HFF-Myc (cell line): Measurements from ENCODE around the gene ARHGAP33.
"Not testable (repeated sequence)": the region's sequence is repeated elsewhere in the genome, so short reads cannot be mapped to it uniquely, and the experiment has no call there.

ENCODE experiments used
- DNase-seq: peaks from one replicate; pipeline ENCODE4 v3.0.0-alpha.2; 2011; ENCODE audit warnings: low read depth; ENCODE audit errors: extremely low read depth
- H3K4me3 ChIP-seq: replicated peaks from 2 replicates; pipeline ENCODE4 v1.5.1; 2011; ENCODE audit warnings: low read depth, mild to moderate bottlenecking, control low read depth, low read length
- TF ChIP-seq, protein P1 (sequence below): IDR thresholded peaks from 2 replicates; pipeline ENCODE4 v1.5.1; 2012; ENCODE audit warnings: mild to moderate bottlenecking, low read depth, low read length, control low read depth; ENCODE audit errors: missing control alignments

ARHGAP33 gene

DNA sequence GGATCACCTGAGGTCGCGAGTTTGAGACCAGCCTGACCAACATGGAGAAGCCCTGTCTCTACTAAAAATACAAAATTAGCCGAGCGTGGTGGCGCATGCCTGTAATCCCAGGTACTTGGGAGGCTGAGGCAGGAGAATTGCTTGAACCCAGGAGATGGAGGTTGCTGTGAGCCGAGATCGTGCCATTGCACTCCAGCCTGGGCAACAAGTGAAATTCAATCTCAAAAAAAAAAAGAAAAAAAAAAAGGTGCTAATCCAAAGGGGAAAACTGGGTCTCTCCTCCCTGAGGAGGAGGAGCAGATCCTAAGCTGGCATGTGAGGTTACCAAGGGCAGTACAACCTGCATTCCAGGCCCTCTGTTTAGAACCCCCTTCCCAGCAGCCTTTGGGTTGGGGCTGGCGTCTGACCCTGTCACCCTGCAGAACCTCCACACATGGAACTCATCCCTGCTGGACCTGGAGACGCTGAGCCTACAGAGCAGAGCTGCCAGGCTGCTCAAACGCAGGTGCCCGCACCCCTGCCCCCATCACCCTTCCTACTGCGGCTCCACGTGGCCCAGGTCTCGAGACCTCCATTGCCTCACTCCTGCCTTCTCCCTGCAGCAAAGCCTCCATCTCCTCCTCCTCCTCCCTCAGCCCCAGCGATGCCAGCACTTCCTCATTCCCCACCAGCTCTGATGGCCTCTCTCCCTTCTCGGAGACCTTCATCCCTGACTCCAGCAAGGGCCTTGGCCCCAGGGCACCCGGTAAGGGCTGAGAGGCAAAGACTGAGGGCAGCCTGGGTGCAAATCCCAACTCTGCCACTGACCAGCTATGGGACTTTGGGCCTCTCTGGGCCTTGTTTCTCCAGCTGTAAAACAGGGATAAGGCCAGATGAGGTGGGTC, 10.7 kb upstream of the ARHGAP33 start:
- H3K4me3 ChIP-seq, result no peak overlapping the region
- TF ChIP-seq, protein P1, sequence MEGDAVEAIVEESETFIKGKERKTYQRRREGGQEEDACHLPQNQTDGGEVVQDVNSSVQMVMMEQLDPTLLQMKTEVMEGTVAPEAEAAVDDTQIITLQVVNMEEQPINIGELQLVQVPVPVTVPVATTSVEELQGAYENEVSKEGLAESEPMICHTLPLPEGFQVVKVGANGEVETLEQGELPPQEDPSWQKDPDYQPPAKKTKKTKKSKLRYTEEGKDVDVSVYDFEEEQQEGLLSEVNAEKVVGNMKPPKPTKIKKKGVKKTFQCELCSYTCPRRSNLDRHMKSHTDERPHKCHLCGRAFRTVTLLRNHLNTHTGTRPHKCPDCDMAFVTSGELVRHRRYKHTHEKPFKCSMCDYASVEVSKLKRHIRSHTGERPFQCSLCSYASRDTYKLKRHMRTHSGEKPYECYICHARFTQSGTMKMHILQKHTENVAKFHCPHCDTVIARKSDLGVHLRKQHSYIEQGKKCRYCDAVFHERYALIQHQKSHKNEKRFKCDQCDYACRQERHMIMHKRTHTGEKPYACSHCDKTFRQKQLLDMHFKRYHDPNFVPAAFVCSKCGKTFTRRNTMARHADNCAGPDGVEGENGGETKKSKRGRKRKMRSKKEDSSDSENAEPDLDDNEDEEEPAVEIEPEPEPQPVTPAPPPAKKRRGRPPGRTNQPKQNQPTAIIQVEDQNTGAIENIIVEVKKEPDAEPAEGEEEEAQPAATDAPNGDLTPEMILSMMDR, result no peak
- no peak for DNase-seq

DNA sequence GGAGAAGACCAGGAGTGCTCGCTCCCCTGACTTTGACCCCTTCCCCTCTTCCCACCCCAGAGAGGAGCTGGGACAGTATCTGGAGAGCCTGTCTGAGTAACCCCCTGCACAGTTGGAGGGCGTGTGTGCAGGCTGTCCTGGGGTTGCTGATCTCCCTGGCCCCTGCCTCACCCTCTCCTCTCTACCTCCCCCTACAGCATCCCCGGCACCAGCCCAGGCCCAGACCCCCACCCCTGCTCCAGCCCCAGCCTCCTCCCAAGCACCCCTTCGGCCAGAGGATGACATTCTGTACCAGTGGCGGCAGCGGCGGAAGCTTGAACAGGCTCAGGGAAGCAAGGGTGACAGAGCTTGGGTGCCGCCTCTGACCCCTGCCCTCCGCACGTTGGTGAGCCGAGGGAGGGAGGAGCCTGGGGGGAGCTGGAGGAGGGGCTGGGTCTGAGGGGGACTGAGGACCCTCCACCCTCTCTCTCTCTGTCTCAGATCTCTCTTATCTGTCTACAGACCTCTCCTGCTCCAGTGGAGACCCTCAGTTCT, 8.7 kb upstream of the ARHGAP33 start:
- no peak overlapping the region for H3K4me3 ChIP-seq
- TF ChIP-seq, protein P1, result no peak
- DNase-seq, result no peak

DNA sequence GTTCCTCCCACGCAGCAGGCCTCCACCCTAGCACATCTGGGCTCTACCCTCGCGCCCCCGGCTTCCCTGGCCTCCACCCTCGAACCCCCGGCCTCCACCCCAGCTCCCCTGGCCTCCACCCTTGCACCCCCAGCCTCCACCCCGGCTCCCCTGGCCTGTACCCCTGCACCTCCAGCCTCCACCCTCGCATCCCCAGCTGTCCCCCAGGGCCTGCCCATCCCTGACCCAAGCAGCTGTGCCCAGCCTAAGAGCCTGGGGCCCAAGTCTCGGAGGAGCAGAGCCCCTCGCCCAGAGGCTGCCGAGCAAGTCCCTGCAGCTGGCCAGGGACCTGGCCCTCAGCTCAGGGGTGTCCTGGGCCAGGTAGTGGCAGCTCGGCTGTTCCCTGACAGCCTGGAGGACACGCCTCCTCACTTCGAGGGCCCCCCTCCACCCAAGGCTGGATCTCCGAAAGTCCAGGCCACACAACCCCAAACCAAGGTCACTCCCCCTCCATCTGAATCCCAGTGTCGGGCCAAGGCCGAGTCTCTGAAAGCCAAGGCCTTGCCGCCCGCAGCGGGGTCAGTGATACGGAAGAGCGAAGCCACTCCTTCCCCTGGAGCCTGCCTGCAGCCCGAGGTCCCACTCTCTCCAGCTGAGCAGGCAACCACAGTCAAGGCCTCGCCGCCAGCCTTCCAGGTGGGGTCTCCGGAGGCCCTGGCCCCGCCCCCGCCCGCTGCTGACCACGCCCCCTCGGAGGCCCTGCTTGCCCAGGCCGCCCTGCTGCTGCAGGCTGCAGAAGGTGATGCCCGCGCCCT, 7.9 kb upstream of the ARHGAP33 start:
- TF ChIP-seq, protein P1, result no peak
- DNase-seq, result no peak
- no peak overlapping the region for H3K4me3 ChIP-seq

DNA sequence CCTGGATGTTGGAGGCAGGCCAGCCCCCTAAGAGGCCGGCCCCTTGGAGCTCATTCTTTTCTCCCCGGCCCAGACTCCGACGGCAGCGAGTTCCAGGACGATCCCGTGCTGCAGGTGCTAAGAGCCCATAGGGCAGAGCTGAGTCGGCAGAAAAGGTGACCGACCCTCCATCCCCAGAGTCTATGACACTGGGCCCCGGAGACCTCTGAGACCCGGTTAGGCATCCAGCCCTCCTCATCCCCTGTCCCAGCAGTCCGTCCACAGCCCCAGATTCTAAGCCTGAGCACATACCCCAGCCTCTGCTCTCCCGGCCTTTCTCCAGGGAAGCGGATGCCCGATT, 7.3 kb upstream of the ARHGAP33 start:
- TF ChIP-seq, protein P1, result no peak
- DNase-seq, result no peak

DNA sequence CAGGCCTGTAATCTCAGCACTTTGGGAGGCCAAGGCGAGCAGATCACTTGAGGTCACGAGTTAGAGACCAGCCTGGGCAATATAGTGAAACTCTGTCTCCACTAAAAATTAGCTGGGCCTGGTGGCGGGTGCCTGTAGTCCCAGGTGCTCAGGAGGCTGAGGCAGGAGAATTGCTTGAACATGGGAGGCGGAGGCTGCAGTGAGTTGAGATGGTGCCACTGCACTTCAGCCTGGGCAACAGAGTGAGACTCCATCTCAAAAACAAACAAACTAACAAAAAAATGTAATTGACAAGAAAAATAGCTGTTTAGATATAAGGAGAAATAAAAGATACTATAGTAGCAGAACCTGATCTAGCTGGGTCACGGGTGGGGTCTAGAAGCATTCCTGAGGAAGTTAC, 3.0 kb upstream of the ARHGAP33 start:
- DNase-seq, H3K4me3 ChIP-seq: not testable (repeated sequence)

More for the DNA sequence above, 7.3 kb upstream of the ARHGAP33 start:
- no peak overlapping the region for H3K4me3 ChIP-seq

DNA sequence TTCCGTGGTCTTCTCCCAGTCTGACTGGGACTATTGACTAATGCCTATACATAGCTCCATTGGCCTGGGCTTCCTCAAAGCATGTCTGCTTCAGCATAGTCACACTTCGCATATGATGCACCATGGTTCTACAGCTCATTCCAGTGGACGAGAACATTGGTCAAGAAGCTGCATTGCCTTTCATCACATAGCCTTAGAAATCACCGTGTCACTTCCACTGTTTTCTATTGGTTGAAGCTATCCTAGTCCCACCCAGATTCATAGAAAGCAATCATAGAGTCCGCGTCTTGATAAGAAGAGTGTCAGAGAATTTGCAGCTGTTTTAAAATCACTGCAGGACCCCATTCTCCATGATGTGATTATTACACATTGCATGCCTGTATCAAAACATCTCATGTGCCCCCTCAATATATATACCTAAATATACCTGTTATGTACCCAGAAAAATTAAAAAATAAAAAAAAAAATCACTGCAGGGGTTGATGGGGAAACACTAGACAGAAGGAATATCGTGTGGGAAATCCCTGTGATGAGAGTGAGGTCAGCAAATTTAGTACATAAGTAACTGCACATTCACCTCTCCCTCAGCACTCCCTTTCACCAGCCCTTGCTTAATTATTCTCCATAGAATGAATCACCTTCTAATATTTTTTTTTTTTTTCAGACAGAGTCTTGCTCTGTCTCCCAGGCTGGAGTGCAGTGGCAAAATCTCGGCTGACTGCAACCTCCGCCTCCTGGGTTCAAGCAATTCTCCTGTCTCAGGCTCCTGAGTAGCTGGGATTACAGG, 2.2 kb upstream of the ARHGAP33 start:
- no peak for DNase-seq
- TF ChIP-seq, protein P1, result no peak
- no peak overlapping the region for H3K4me3 ChIP-seq
